Ovary (tissue), 9 donors: ENCODE data around the gene IFT81. TPM values are rescaled to one million over a fixed set of nuclear protein-coding genes. Genes with fewer than 3 reads are reported as not detected.
"Not testable (repeated sequence)": the region's sequence is repeated elsewhere in the genome, so short reads cannot be mapped to it uniquely, and the experiment has no call there.

Experiments used
- DNase-seq, 5 donors: peaks; one replicate each; pipeline ENCODE4 v3.0.0-alpha.2; 2019 to 2020
- H3K27ac ChIP-seq, 2 donors: fragments of 200-600 bp; one replicate each; pipeline versions ENCODE4 v1.5.1 to v1.8.0; 2019 to 2022
- H3K27me3 ChIP-seq: fragments of 200-600 bp; one replicate; pipeline ENCODE4 v1.8.0; 2022
- H3K36me3 ChIP-seq: fragments of 200-600 bp; sonication (generic); one replicate; pipeline ENCODE4 v1.5.1; 2019
- H3K4me1 ChIP-seq: one replicate; pipeline ENCODE4 v1.8.1; 2013; ENCODE audit warnings: mild to moderate bottlenecking, moderate library complexity; ENCODE audit not compliant: insufficient read depth
- H3K4me3 ChIP-seq: fragments of 200-600 bp; sonication (generic); one replicate; pipeline ENCODE4 v1.5.1; 2017
- H3K9me3 ChIP-seq, 2 donors: fragments of 200-600 bp in 1 of 2; sonication (generic) in 1 of 2; one replicate each; pipeline versions ENCODE4 v1.5.1 to v1.8.1; 2013 to 2019; ENCODE audit warnings: mild to moderate bottlenecking in 1 of 2, moderate library complexity in 1 of 2
- EP300 ChIP-seq: sonication (generic); formaldehyde crosslinking; IDR thresholded peaks from one replicate; pipeline ENCODE4 v1.6.1; 2017; ENCODE audit warnings: antibody characterized with exemption
- POLR2A ChIP-seq: fragments of 450-650 bp; IDR thresholded peaks from one replicate; pipeline ENCODE4 v1.6.1; 2017; ENCODE audit warnings: antibody characterized with exemption, mild to moderate bottlenecking, moderate library complexity
- WGBS, 3 donors: extraction: QIAGEN DNeasy Blood & Tissue Kit in 1 of 3; methylation state at CpG; one replicate each; pipeline versions ENCODE4 v1.1.5 to v1.1.7; 2013 to 2017; 5-methylcytosine and 5-hydroxymethylcytosine counted together
- intact Hi-C, 4 donors: fragments of 100-400 bp; cut with DNase I; formaldehyde crosslinking; loops; one replicate each; pipeline versions ENCODE4 v1.11.0 to v1.15.1; 2022 to 2023
- polyA plus RNA-seq, 2 donors: library from polyadenylated mRNA; stranded (reverse); fragments of 200-250 nt in 1 of 2; fragments of 350-450 nt in 1 of 2; fragmentation: Illumina TruSeq in 1 of 2; extraction: RNeasy Lipid Tissue Mini Kit (QIAGEN cat#74804) in 1 of 2; gene quantifications; one replicate each; pipeline ENCODE4 v1.2.3, GENCODE V29; 2013 to 2014
- total RNA-seq, 7 donors: library from RNA; depleted of rRNA in 2 of 7; stranded (reverse); fragments of >200 nt in 2 of 7; fragmentation: NEBNext Ultra II Directional in 3 of 7; extraction: Animal tissue kit (Norgen Biotek cat#: 25700) in 3 of 7; gene quantifications; one replicate each; pipeline versions ENCODE4 v1.1.0 to v1.2.4, GENCODE V29; 2016 to 2023
- TF ChIP-seq, protein P1 (sequence below), 3 donors: fragments of 450-650 bp in 2 of 3; fragments of 200-600 bp in 1 of 3; IDR thresholded peaks; one replicate each; pipeline versions ENCODE4 v1.5.1 to v1.8.0; 2016 to 2022; ENCODE audit warnings: antibody characterized with exemption in 3 of 3, mild to moderate bottlenecking in 1 of 3
- donor health status: DM: no; HTN: no; CAD: no; lungs with moderate emphysema.
- donor health status: DM: no; HTN: no; CAD: no.
- donor health status: Bipolar disorder and iron deficiency.
- donor health status: DM: yes; HTN: yes; CAD: no.
- donor health status: DM: no; HTN: no; CAD: no.
- donor health status: DM: yes; HTN: yes; CAD: no.

IFT81 gene
- total and polyA plus RNA-seq, 9 donors, result 10.4 to 22.3 (median 17.2) TPM

DNA sequence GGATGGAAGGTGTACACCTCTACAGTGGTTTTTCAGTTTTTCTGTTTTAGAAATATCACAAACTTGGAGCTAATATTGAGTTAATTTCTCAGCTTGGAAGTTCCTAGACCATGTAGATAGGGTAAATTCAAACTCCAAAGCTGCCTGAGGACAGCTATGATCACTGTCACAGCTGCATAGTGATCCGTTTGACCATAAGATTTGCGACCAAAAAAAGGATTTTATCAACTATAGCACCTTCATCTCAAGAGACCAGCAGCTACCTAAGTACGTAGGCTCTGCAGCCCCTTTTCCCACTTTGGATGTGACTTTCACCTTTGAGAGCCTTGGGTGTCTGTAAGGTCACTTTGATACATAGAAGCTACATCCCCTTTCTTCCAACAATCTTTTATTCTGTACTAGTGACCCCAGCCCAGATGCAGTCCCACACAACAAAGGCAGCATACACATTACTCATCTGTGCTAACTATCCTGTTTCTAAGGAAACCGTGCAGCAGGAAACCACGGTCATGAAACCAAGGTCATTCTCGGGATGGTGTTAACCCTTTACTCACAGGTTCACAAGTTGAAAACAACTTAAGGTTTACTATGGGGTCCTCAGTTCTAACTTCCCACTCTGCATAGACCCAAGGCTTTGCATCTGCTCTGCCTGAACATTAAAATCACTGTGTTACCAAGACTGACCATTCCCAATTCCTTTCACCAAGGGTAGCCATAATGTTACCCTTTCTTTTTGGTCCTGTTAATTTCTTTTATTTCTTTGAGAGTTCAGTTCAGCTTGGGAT is 75.4 kb downstream of the IFT81 start:
- peaks cover 10% of the 10 kb centered on the region for H3K4me1 ChIP-seq
- no peaks in the 10 kb centered on the region for H3K27me3 ChIP-seq
- no peak overlapping the region for H3K4me3 ChIP-seq
- no peak for DNase-seq
- TF ChIP-seq POLR2A, result no peak
- TF ChIP-seq EP300, result no peak
- TF ChIP-seq, protein P1, sequence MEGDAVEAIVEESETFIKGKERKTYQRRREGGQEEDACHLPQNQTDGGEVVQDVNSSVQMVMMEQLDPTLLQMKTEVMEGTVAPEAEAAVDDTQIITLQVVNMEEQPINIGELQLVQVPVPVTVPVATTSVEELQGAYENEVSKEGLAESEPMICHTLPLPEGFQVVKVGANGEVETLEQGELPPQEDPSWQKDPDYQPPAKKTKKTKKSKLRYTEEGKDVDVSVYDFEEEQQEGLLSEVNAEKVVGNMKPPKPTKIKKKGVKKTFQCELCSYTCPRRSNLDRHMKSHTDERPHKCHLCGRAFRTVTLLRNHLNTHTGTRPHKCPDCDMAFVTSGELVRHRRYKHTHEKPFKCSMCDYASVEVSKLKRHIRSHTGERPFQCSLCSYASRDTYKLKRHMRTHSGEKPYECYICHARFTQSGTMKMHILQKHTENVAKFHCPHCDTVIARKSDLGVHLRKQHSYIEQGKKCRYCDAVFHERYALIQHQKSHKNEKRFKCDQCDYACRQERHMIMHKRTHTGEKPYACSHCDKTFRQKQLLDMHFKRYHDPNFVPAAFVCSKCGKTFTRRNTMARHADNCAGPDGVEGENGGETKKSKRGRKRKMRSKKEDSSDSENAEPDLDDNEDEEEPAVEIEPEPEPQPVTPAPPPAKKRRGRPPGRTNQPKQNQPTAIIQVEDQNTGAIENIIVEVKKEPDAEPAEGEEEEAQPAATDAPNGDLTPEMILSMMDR (IDR thresholded peaks at IDR 0.05), result no peak
- no peaks in the 10 kb centered on the region for H3K36me3 ChIP-seq
- intact Hi-C loops, result no loop called here
- H3K27ac ChIP-seq, result no peak overlapping the region
- 5 to 11% (median 6%) methylated on average over 6 of the region's 6 CpGs for WGBS, 3 donors
- no peaks in the 10 kb centered on the region for H3K9me3 ChIP-seq

DNA sequence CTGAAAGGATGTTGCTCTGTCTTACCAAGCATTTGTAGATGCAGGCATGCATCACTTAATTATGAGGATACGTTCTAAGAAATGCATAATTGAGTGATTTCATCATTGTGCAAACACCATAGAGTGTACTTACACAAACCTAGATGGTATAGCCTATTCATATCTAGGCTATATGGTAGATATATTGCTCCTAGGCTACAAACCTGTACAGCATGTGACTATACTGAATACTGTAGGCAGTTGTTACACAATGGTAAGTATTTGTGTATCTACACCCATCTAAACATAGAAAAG is 75.9 kb downstream of the IFT81 start:
- WGBS, 3 donors, result 53 to 74% (median 72%) methylated on average over 1 of the region's 1 CpG
- intact Hi-C loops, result no loop called here
- Histone ChIP-seq H3K9me3 (no peaks in the 10 kb centered on the region), H3K27me3 (no peaks in the 10 kb centered on the region), H3K27ac (no peak overlapping the region), H3K36me3 (no peaks in the 10 kb centered on the region), H3K4me1 (peaks cover 10% of the 10 kb centered on the region), H3K4me3 (no peak overlapping the region)
- no peak for DNase-seq
- no peak for TF ChIP-seq POLR2A
- TF ChIP-seq, protein P1 (IDR thresholded peaks at IDR 0.05), result no peak
- no peak for TF ChIP-seq EP300

DNA sequence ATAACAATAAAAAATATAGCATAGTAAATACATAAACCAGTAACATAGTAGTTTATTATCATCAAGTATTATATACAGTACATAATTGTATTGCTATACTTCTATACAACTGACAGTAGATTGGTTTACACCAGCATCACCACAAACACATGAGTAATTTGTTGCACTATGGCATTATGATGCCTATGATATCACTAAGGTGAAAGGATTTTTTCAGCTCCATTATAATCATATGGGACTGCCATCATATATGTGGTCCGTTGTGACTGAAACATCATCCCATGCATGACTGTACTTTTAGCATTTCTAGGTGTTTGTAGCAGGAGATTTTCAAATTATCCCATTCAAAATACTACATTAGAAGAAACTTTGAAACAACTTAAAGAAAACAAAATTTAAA is 77.8 kb downstream of the IFT81 start:
- H3K4me3 ChIP-seq, result no peak overlapping the region
- H3K9me3 ChIP-seq, result no peaks in the 10 kb centered on the region
- no peak for TF ChIP-seq POLR2A
- no peak for TF ChIP-seq EP300
- no peak overlapping the region for H3K27ac ChIP-seq
- H3K36me3 ChIP-seq, result no peaks in the 10 kb centered on the region
- 88 to 97% (median 95%) methylated on average over 1 of the region's 1 CpG for WGBS, 3 donors
- DNase-seq, result no peak
- intact Hi-C loops, result no loop called here
- peaks cover 10% of the 10 kb centered on the region for H3K4me1 ChIP-seq
- no peaks in the 10 kb centered on the region for H3K27me3 ChIP-seq

DNA sequence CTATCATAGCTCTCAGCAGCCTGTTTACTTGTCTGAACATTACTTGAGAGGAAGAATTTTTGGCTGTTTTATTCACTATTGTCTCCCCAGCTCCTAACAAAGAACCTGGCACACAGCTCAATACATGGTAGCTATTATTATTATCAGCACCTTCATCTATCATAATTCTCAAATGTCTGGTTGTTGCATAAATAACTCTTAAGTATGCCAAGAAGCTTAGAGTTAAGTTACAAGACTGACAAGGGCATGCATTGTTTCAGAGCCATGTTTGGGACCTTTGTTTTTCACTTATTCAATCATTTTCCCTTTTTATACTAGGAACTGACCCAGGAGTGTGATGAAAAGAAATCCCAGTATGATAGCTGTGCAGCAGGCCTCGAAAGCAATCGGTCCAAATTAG is 79.4 kb downstream of the IFT81 start:
- intact Hi-C loops, result no loop called here
- TF ChIP-seq POLR2A (no peak), EP300 (no peak)
- TF ChIP-seq, protein P1 (IDR thresholded peaks at IDR 0.05), result no peak
- Histone ChIP-seq H3K27ac (no peak overlapping the region), H3K9me3 (no peaks in the 10 kb centered on the region), H3K27me3 (no peaks in the 10 kb centered on the region), H3K4me1 (peaks cover 10% of the 10 kb centered on the region), H3K4me3 (no peak overlapping the region), H3K36me3 (no peaks in the 10 kb centered on the region)
- DNase-seq, result no peak
- 87 to 91% (median 90%) methylated on average over 2 of the region's 2 CpGs for WGBS, 3 donors

DNA sequence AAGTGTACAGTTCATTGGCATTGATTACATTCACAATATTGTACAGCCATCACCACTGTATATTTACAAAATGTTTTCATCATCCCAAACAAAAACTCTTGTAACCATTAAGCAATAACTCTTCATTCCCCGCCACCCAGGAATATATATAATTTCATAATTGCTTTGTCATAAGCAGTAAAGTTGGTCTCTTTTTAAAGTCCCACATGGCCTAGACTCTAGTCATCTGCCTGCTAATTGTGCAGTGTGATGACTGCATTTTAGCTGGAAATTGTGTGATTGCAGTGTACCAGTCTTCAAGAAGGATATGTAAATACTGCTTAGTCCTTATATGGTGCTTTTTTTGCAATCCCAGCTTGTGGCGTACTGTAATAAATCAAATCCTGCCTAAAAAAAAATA is 81.8 kb downstream of the IFT81 start:
- DNase-seq, result no peak
- H3K4me1 ChIP-seq, result no peaks in the 10 kb centered on the region
- H3K36me3 ChIP-seq, result no peaks in the 10 kb centered on the region
- H3K9me3 ChIP-seq, result no peaks in the 10 kb centered on the region
- TF ChIP-seq, protein P1 (IDR thresholded peaks at IDR 0.05), result no peak
- no peak for TF ChIP-seq POLR2A
- no peak for TF ChIP-seq EP300
- 97 to 99% (median 99%) methylated on average over 2 of the region's 2 CpGs for WGBS, 3 donors
- no peak overlapping the region for H3K4me3 ChIP-seq
- H3K27ac ChIP-seq, result no peak overlapping the region
- no peaks in the 10 kb centered on the region for H3K27me3 ChIP-seq
- intact Hi-C loops, result no loop called here

DNA sequence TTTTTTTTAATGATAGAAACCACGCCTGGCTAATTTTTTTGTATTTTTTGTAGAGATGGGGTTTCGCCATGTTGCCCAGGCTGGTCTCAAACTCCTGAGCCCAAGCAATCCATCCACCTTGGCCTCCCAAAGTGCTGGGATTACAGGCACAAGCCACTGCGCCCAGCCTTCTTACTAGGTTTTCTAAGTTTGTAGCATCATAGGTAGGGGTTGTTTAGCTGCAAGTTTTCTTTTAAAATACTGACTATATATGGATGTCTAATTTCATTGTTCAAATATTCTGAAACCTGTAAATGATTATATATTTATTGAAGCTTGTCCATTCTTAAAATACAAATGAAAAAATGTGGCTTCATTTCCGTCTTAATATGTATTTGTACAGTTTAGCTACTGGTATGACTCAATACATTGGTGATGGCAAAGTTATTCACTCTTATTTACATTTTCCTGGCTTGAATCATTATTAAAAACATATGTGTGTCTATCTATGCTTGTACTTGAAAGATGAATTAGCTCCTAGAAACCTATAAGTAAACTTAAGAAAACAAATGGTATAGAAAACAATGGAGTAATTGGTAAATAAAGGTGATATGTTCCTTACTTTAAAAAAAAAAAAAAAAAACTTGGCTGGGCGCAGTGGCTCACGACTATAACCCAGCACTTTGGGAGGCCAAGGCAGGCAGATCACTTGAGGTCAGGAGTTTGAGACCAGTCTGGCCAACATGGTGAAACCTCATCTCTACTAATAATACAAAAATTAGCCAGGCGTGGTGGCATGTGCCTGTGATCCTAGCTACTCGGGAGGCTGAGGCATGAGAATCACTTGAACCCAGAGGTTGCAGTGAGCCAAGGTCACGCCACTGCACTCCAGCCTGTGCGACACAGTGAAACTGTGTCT is 87.7 kb downstream of the IFT81 start:
- H3K36me3 ChIP-seq, DNase-seq, H3K27me3 ChIP-seq, H3K9me3 ChIP-seq, H3K4me1 ChIP-seq, intact Hi-C loops, H3K4me3 ChIP-seq, H3K27ac ChIP-seq: not testable (repeated sequence)
- WGBS, 3 donors, result 92 to 95% (median 94%) methylated on average over 10 of the region's 10 CpGs
